DOHH2 (cell line): Measurements from ENCODE around the gene SPATA31E1.
"Not testable (repeated sequence)": the region's sequence is repeated elsewhere in the genome, so short reads cannot be mapped to it uniquely, and the experiment has no call there.

Experiments used
- CTCF ChIP-seq: fragments of 200-600 bp; sonication (generic); IDR thresholded peaks from one replicate; pipeline ENCODE4 v1.5.1; 2014; ENCODE audit warnings: antibody characterized with exemption, mild to moderate bottlenecking, low read depth, low read length; ENCODE audit not compliant: poor library complexity, severe bottlenecking
- EZH2phosphoT487 ChIP-seq: fragments of 200-600 bp; sonication (generic); IDR thresholded peaks from 2 replicates; pipeline ENCODE4 v1.6.1; 2017; ENCODE audit warnings: borderline replicate concordance, mild to moderate bottlenecking, antibody characterized with exemption, low read length, moderate library complexity, mixed read lengths

- TF ChIP-seq CTCF, EZH2phosphoT487: not testable (repeated sequence)
Measured at GRCh38 chr9:87923012-87923411, 40.3 kb downstream of the SPATA31E1 start.
